IMR-90 (cell line): ENCODE measurements around the gene JSRP1. TPM values are rescaled to one million over a fixed set of nuclear protein-coding genes. Genes with fewer than 3 reads are reported as not detected.

Source experiments
- ATAC-seq: fragments of 200-7000 bp; cut with Tn5 transposase; 2 replicates; pipeline ENCODE4 v1.9.1; 2020; ENCODE audit warnings: low read depth, mild to moderate bottlenecking, moderate library complexity
- BruUV-seq: library from RNA; stranded (reverse); fragments of 400-500 nt; replicated peaks from 2 replicates; lab custom pipeline; 2021; lab: Mats Ljungman, UMichigan
- CTCF ChIA-PET: fragments of 300-600 bp; formaldehyde crosslinking; extraction: SDS; loops from one replicate; lab custom pipeline; 2021; ENCODE audit warnings: antibody characterized with exemption; lab: Yijun Ruan, JAX
- POLR2A ChIA-PET: fragments of 300-600 bp; sonication (Branson Sonifier 250); formaldehyde crosslinking; loops from one replicate; lab custom pipeline; 2022; ENCODE audit warnings: antibody characterized with exemption; ENCODE audit not compliant: unreplicated experiment; lab: Charles Lee
- DNase-seq: peaks from one replicate; pipeline ENCODE4 v3.0.0; 2013
- H2AFZ ChIP-seq: replicated peaks from 2 replicates; pipeline ENCODE3; 2013; ENCODE audit warnings: low read length, mild to moderate bottlenecking; ENCODE audit not compliant: poor library complexity
- H2AK5ac ChIP-seq: 2 replicates; pipeline ENCODE4 v1.6.1; 2013; ENCODE audit warnings: low read depth, low read length, inconsistent platforms
- H2AK9ac ChIP-seq: replicated peaks from 2 replicates; pipeline ENCODE3; 2013; ENCODE audit warnings: mild to moderate bottlenecking, low read depth, low read length, moderate library complexity; ENCODE audit not compliant: poor library complexity
- H2BK120ac ChIP-seq: 2 replicates; pipeline ENCODE4 v1.6.1; 2013; ENCODE audit warnings: low read depth, low read length, inconsistent platforms
- H2BK15ac ChIP-seq: 3 replicates; pipeline ENCODE4 v1.6.1; 2013; ENCODE audit warnings: low read depth, low read length, inconsistent platforms
- H2BK20ac ChIP-seq: 2 replicates; pipeline ENCODE4 v1.6.1; 2013; ENCODE audit warnings: low read depth, mild to moderate bottlenecking, inconsistent platforms, low read length, moderate library complexity
- H2BK5ac ChIP-seq: 2 replicates; pipeline ENCODE4 v1.6.1; 2013; ENCODE audit warnings: mild to moderate bottlenecking, low read depth, low read length, inconsistent platforms; ENCODE audit not compliant: poor library complexity, severe bottlenecking
- H3K14ac ChIP-seq: replicated peaks from 2 replicates; pipeline ENCODE4 v1.6.1; 2013; ENCODE audit warnings: low read depth, low read length, inconsistent platforms
- H3K18ac ChIP-seq: 2 replicates; pipeline ENCODE4 v1.6.1; 2013; ENCODE audit warnings: low read depth, low read length, control low read depth
- H3K23ac ChIP-seq: 2 replicates; pipeline ENCODE4 v1.6.1; 2013; ENCODE audit warnings: low read depth, low read length, inconsistent platforms
- H3K27ac ChIP-seq: 2 replicates; pipeline ENCODE4 v1.5.1; 2013; ENCODE audit warnings: mild to moderate bottlenecking, control low read depth, low read length; ENCODE audit not compliant: insufficient read depth
- H3K27me3 ChIP-seq: 2 replicates; pipeline ENCODE4 v1.6.1; 2013; ENCODE audit warnings: low read length; ENCODE audit not compliant: control insufficient read depth, insufficient read depth
- H3K36me3 ChIP-seq: 2 replicates; pipeline ENCODE4 v1.6.1; 2013; ENCODE audit warnings: low read length, mixed read lengths; ENCODE audit not compliant: control insufficient read depth, insufficient read depth
- H3K4ac ChIP-seq: 2 replicates; pipeline ENCODE4 v1.6.1; 2013; ENCODE audit warnings: low read depth, low read length, inconsistent platforms
- H3K4me1 ChIP-seq: 2 replicates; pipeline ENCODE4 v1.6.1; 2013; ENCODE audit warnings: low read length, mixed read lengths; ENCODE audit not compliant: control insufficient read depth, insufficient read depth
- H3K4me2 ChIP-seq: 2 replicates; pipeline ENCODE4 v1.6.1; 2013; ENCODE audit warnings: low read depth, mild to moderate bottlenecking, control low read depth, low read length, moderate library complexity
- H3K4me3 ChIP-seq: 2 replicates; pipeline ENCODE4 v1.5.1; 2013; ENCODE audit warnings: low read depth, mild to moderate bottlenecking, control low read depth, low read length, moderate library complexity; ENCODE audit not compliant: insufficient read depth
- H3K56ac ChIP-seq: 2 replicates; pipeline ENCODE4 v1.6.1; 2013; ENCODE audit warnings: low read length, inconsistent platforms; ENCODE audit not compliant: insufficient read depth; ENCODE audit errors: extremely low read depth
- H3K79me1 ChIP-seq, 2 experiments: 2 replicates each; pipeline ENCODE4 v1.6.1; 2013; ENCODE audit warnings: low read length in 2 of 2, inconsistent platforms in 1 of 2, low read depth in 1 of 2
- H3K9ac ChIP-seq: 2 replicates; pipeline ENCODE4 v1.6.1; 2013; ENCODE audit warnings: low read depth, low read length, control low read depth
- H3K9me1 ChIP-seq: 2 replicates; pipeline ENCODE4 v1.6.1; 2013; ENCODE audit warnings: low read length, inconsistent platforms; ENCODE audit not compliant: insufficient read depth
- H3K9me3 ChIP-seq: 2 replicates; pipeline ENCODE4 v1.6.1; 2013; ENCODE audit warnings: low read length; ENCODE audit not compliant: control insufficient read depth, insufficient read depth
- H4K20me1 ChIP-seq: 2 replicates; pipeline ENCODE4 v1.6.1; 2013; ENCODE audit warnings: low read length, inconsistent platforms; ENCODE audit not compliant: insufficient read depth
- H4K5ac ChIP-seq: 2 replicates; pipeline ENCODE4 v1.6.1; 2013; ENCODE audit warnings: mild to moderate bottlenecking, low read depth, low read length, control low read depth
- H4K8ac ChIP-seq, 2 experiments: 2 replicates each; pipeline ENCODE4 v1.6.1; 2013; ENCODE audit warnings: low read depth in 2 of 2, low read length in 2 of 2, control low read depth in 1 of 2, inconsistent platforms in 1 of 2
- H4K91ac ChIP-seq: 2 replicates; pipeline ENCODE4 v1.6.1; 2013; ENCODE audit warnings: low read depth, low read length, inconsistent platforms; ENCODE audit not compliant: insufficient read depth
- CHD1 ChIP-seq: IDR thresholded peaks from 2 replicates; pipeline ENCODE4 v1.6.1; 2012; ENCODE audit warnings: low read depth, low read length, improper control_type of control experiment
- WGBS, 2 experiments: methylation state at CpG; one replicate each; pipeline versions ENCODE4 v1.1.5 to v1.1.7; 2013; ENCODE audit warnings: missing lambda C conversion rate in 2 of 2; ENCODE audit not compliant: insufficient read length in 1 of 2; ENCODE audit errors: extremely low coverage in 2 of 2; 5-methylcytosine and 5-hydroxymethylcytosine counted together
- dilution Hi-C: fragments of 300-500 bp; cut with HindIII; formaldehyde crosslinking; loops from one replicate; pipeline ENCODE4 v1.14.3; 2018; ENCODE audit warnings: low sequenced_read_pairs; ENCODE audit not compliant: unreplicated experiment
- in situ Hi-C: fragments of 300-500 bp; cut with MboI; formaldehyde crosslinking; loops from 3 replicates; pipeline ENCODE4 v1.14.3; 2019; ENCODE audit warnings: low sequenced_read_pairs, inconsistent platforms, mixed read lengths
- intact Hi-C: fragments of 100-400 bp; cut with micrococcal nuclease; formaldehyde crosslinking; loops from 2 replicates; pipeline ENCODE4 v1.10.0; 2022
- polyA plus RNA-seq, 3 experiments: library from polyadenylated mRNA; depleted of rRNA; stranded (reverse); fragments of >200 nt; gene quantifications; 2 replicates each; pipeline ENCODE4 v1.2.3, GENCODE V29; 2012; ENCODE audit warnings: low replicate concordance in 1 of 3
- total RNA-seq: library from RNA; depleted of rRNA; stranded (reverse); fragments of >200 nt; gene quantifications from 2 replicates; pipeline ENCODE4 v1.2.3, GENCODE V29; 2012

JSRP1 gene
- total and polyA plus RNA-seq, 2 of the 4 experiments (the other 2 are of a cell fraction): not detected

GRCh38 chr19:2228157-2229030, 27.8 kb downstream of the JSRP1 start:
- Histone ChIP-seq H3K27ac (no peak overlapping the region), H2BK20ac (no peak overlapping the region), H3K79me1 (peaks cover 9 to 34% of the 10 kb centered on the region in 2 experiments), H3K27me3 (no peaks in the 10 kb centered on the region), H4K91ac (no peak overlapping the region), H2BK15ac (no peak overlapping the region), H3K4me2 (no peak overlapping the region), H3K18ac (no peak overlapping the region), H3K4ac (no peak overlapping the region), H2AK5ac (no peak overlapping the region), H3K4me1 (no peaks in the 10 kb centered on the region), H2BK5ac (no peak overlapping the region), H3K14ac (no peak overlapping the region), H4K5ac (no peak overlapping the region), H3K36me3 (peaks cover 76% of the 10 kb centered on the region), H3K56ac (no peak overlapping the region), H2BK120ac (no peak overlapping the region), H3K4me3 (no peak overlapping the region), H2AFZ (no peak overlapping the region), H2AK9ac (no peak overlapping the region), H4K8ac (no peak overlapping the region), H3K9me1 (no peaks in the 10 kb centered on the region), H3K23ac (no peak overlapping the region), H3K9me3 (no peaks in the 10 kb centered on the region), H3K9ac (no peak overlapping the region), H4K20me1 (peaks cover 26% of the 10 kb centered on the region)
- DNase-seq (no peak), ATAC-seq (no peak)
- POLR2A ChIA-PET: interaction anchor here (0.9 kb wide), 1 partner anchor 10 kb away, joined by 22 read pairs; no protein-coding TSS in a partner anchor
- dilution Hi-C loops (no loop called here), in situ Hi-C loops (no loop called here), intact Hi-C loops (no loop called here)
- TF ChIP-seq CHD1: no peak
- CTCF ChIA-PET: no interaction called here
- 94% methylated on average over 39 of the region's 48 CpGs; no CpG with 5 or more reads in 1 of the 2 experiments for WGBS, 2 experiments
- no TSS peak for BruUV-seq
